Neutrophil (primary cell): ENCODE data around the gene GPRIN1.

Experiments used
- H3K27ac ChIP-seq: fragments of 200-600 bp; sonication (generic); 2 replicates; pipeline ENCODE4 v1.5.1; 2016; ENCODE audit warnings: mild to moderate bottlenecking, moderate library complexity
- H3K27me3 ChIP-seq: fragments of 200-600 bp; sonication (generic); 2 replicates; pipeline ENCODE4 v1.6.0; 2016; ENCODE audit warnings: mild to moderate bottlenecking
- H3K36me3 ChIP-seq: fragments of 200-600 bp; sonication (generic); 2 replicates; pipeline ENCODE4 v1.5.1; 2017
- H3K4me1 ChIP-seq, 2 experiments: fragments of 200-600 bp in 1 of 2; sonication (generic) in 1 of 2; 1 replicate in 1 of 2; 2 replicates in 1 of 2; pipeline versions ENCODE4 v1.5.1 to v1.6.1; 2013 to 2016; ENCODE audit warnings: low read depth in 1 of 2, low read length in 1 of 2, mild to moderate bottlenecking in 1 of 2, moderate library complexity in 1 of 2; ENCODE audit not compliant: control insufficient read depth in 1 of 2, insufficient read depth in 1 of 2
- H3K4me3 ChIP-seq, 2 experiments: fragments of 200-600 bp in 1 of 2; sonication (generic) in 1 of 2; 1 replicate in 1 of 2; 2 replicates in 1 of 2; pipeline ENCODE4 v1.5.1; 2013 to 2016; ENCODE audit warnings: low read depth in 1 of 2, low read length in 1 of 2, mild to moderate bottlenecking in 1 of 2, moderate library complexity in 1 of 2
- H3K9me3 ChIP-seq: fragments of 200-600 bp; sonication (generic); 2 replicates; pipeline ENCODE4 v1.5.1; 2016
- TF ChIP-seq, protein P1 (sequence below): fragments of 200-600 bp; sonication (generic); IDR thresholded peaks from 2 replicates; pipeline ENCODE4 v1.5.1; 2016; ENCODE audit warnings: antibody characterized with exemption

The GPRIN1 gene

DNA sequence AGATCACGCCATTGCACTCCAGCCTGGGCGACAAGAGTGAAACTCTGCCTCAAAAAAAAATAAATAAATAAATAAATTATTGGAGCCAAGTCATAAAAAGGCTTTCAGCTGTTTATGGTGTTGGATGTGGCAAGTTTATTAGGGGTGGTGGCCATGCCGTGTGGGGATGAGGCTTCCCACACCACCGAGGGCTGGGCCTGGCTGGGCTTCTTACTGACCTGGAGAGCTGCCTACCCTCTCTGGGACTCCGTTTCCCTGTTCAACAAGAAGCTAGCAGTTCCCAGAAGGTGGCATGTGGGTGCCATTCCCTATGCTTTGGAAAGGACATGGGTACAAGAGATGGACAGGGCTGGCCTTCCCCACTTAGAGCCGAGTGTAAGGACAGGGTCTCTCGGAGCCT lies 22.6 kb downstream of the GPRIN1 start:
- H3K4me3 ChIP-seq, result no peak overlapping the region
- H3K27me3 ChIP-seq, result peaks cover 3% of the 10 kb centered on the region
- TF ChIP-seq, protein P1, sequence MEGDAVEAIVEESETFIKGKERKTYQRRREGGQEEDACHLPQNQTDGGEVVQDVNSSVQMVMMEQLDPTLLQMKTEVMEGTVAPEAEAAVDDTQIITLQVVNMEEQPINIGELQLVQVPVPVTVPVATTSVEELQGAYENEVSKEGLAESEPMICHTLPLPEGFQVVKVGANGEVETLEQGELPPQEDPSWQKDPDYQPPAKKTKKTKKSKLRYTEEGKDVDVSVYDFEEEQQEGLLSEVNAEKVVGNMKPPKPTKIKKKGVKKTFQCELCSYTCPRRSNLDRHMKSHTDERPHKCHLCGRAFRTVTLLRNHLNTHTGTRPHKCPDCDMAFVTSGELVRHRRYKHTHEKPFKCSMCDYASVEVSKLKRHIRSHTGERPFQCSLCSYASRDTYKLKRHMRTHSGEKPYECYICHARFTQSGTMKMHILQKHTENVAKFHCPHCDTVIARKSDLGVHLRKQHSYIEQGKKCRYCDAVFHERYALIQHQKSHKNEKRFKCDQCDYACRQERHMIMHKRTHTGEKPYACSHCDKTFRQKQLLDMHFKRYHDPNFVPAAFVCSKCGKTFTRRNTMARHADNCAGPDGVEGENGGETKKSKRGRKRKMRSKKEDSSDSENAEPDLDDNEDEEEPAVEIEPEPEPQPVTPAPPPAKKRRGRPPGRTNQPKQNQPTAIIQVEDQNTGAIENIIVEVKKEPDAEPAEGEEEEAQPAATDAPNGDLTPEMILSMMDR, result no peak
- no peak overlapping the region for H3K27ac ChIP-seq
- peaks cover 22% of the 10 kb centered on the region for H3K9me3 ChIP-seq
- no peaks in the 10 kb centered on the region for H3K4me1 ChIP-seq
- no peaks in the 10 kb centered on the region for H3K36me3 ChIP-seq

DNA sequence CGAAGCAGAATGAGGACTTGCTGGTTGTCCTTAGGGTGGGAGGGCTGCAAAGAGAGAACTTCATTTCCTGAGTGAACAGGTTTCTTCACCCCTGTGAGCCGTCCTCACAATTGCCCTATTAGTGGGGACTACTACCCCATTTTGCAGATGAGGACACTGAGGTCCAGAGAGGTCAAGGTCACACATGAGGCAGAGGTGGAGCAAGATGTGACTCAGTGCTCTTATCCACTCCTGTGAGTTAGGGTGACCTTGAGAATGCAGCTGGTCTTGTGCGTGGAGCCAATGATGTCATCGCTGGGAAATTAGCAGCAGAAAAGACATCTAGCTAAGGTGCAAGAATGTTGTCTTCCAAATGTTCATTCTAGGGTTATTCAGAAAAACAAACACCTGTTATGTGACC lies 26.9 kb downstream of the GPRIN1 start:
- TF ChIP-seq, protein P1, result no peak
- no peak overlapping the region for H3K27ac ChIP-seq
- H3K9me3 ChIP-seq, result peaks cover 18% of the 10 kb centered on the region
- H3K4me3 ChIP-seq, result no peak overlapping the region
- H3K36me3 ChIP-seq, result no peaks in the 10 kb centered on the region
- peaks cover 2% of the 10 kb centered on the region for H3K27me3 ChIP-seq
- H3K4me1 ChIP-seq, result no peaks in the 10 kb centered on the region

DNA sequence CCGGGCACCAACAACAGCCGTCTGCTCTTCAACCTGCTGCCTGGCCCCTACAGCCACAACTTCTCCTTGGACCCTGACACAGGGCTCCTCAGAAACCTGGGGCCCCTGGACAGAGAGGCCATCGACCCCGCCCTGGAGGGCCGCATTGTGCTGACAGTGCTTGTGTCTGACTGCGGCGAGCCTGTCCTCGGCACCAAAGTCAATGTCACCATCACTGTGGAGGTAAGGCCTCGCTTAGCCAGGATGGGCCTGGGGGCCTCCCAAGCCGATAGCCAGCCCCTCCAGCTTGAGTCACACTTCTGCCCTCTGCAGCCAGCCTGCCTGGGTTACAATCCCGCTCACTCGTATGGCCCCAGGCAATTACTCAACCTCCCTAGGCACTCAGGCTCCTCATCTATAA lies 28.6 kb downstream of the GPRIN1 start:
- Histone ChIP-seq H3K4me3 (no peak overlapping the region), H3K36me3 (no peaks in the 10 kb centered on the region), H3K27ac (no peak overlapping the region), H3K9me3 (peaks cover 15% of the 10 kb centered on the region), H3K4me1 (no peaks in the 10 kb centered on the region), H3K27me3 (no peaks in the 10 kb centered on the region)
- TF ChIP-seq, protein P1, result no peak

DNA sequence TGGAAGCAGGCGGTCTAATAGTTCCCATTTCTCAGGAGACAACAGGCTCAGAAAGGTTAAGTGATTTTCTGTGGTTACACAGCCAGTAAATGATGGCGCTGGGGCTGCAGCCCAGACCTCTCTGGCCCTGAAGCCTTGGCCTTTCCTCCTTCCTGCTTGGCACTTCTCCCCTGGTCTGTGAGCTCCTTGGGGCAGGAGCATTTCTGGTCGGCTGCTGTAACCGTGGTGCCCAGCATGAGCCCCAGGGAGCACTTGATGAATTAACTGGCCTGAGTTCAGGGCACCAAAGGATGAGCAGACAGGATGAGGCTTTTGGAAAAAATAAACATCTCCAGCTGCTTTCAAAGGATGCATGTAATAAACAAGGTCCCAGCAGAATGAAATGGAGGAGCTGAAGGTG lies 30.6 kb downstream of the GPRIN1 start:
- no peaks in the 10 kb centered on the region for H3K9me3 ChIP-seq
- no peaks in the 10 kb centered on the region for H3K27me3 ChIP-seq
- H3K4me3 ChIP-seq, result no peak overlapping the region
- no peaks in the 10 kb centered on the region for H3K36me3 ChIP-seq
- H3K27ac ChIP-seq, result no peak overlapping the region
- TF ChIP-seq, protein P1, result no peak
- no peaks in the 10 kb centered on the region for H3K4me1 ChIP-seq

DNA sequence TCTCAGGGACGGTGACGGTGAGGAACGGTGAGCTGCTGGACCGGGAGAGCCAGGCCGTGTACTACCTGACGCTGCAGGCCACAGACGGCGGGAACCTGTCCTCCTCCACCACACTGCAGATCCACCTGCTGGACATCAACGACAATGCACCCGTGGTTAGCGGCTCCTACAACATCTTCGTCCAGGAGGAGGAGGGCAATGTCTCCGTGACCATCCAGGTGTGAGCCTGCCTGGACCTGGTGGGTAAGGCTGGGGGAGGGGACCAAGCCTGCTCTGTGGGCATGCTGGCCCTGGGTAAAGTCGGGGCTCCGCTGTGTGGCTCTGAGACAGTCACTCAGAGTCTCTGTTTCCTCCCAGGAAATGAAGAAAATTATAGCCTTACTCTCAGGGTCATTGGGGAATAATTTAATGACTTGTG lies 31.6 kb downstream of the GPRIN1 start:
- peaks cover 0 to 6% of the 10 kb centered on the region in 2 experiments for H3K4me1 ChIP-seq
- H3K9me3 ChIP-seq, result no peaks in the 10 kb centered on the region
- no peaks in the 10 kb centered on the region for H3K36me3 ChIP-seq
- TF ChIP-seq, protein P1, result no peak
- H3K27ac ChIP-seq, result no peak overlapping the region
- H3K4me3 ChIP-seq, result no peak overlapping the region
- no peaks in the 10 kb centered on the region for H3K27me3 ChIP-seq
